GM23338 (cell line): ENCODE results near the gene EMC9. TPM values are rescaled to one million over a fixed set of nuclear protein-coding genes. Genes with fewer than 3 reads are reported as not detected.

Source experiments
- ATAC-seq: fragments of 200-7000 bp; cut with Tn5 transposase; 3 replicates; pipeline ENCODE4 v1.9.1; 2020
- DNase-seq: peaks from one replicate; pipeline ENCODE4 v3.0.0-alpha.2; 2015; ENCODE audit warnings: low spot score
- H2AFZ ChIP-seq: fragments of 200-600 bp; sonication (generic); 2 replicates; pipeline ENCODE4 v1.8.0; 2016; ENCODE audit warnings: antibody characterized with exemption, mild to moderate bottlenecking, moderate library complexity
- H3F3A ChIP-seq: fragments of 200-600 bp; sonication (generic); replicated peaks from 2 replicates; pipeline ENCODE4 v1.8.0; 2017; ENCODE audit warnings: antibody characterized with exemption, mixed run types, low read depth
- H3K27ac ChIP-seq: fragments of 200-600 bp; sonication (generic); 2 replicates; pipeline ENCODE4 v1.6.1; 2016; ENCODE audit warnings: low read depth
- H3K27me3 ChIP-seq: fragments of 200-600 bp; sonication (generic); 2 replicates; pipeline ENCODE4 v1.8.0; 2016; ENCODE audit warnings: mild to moderate bottlenecking, mixed run types, moderate library complexity; ENCODE audit not compliant: insufficient read depth
- H3K36me3 ChIP-seq: fragments of 200-600 bp; sonication (generic); 2 replicates; pipeline ENCODE4 v1.8.0; 2016; ENCODE audit warnings: mild to moderate bottlenecking; ENCODE audit not compliant: insufficient read depth
- H3K4me1 ChIP-seq: fragments of 200-600 bp; sonication (generic); 2 replicates; pipeline ENCODE4 v1.8.0; 2016; ENCODE audit warnings: mild to moderate bottlenecking, moderate library complexity; ENCODE audit not compliant: insufficient read depth
- H3K4me2 ChIP-seq: fragments of 200-600 bp; sonication (generic); 2 replicates; pipeline ENCODE4 v1.7.1; 2017; ENCODE audit warnings: mixed run types
- H3K4me3 ChIP-seq: fragments of 200-600 bp; sonication (generic); 2 replicates; pipeline ENCODE4 v1.6.1; 2016; ENCODE audit warnings: mixed run types
- H3K79me2 ChIP-seq: fragments of 200-600 bp; sonication (generic); replicated peaks from 2 replicates; pipeline ENCODE4 v1.8.0; 2017; ENCODE audit warnings: mild to moderate bottlenecking; ENCODE audit not compliant: insufficient read depth
- H3K9me2 ChIP-seq: fragments of 200-600 bp; sonication (generic); 2 replicates; pipeline ENCODE4 v1.8.0; 2017; ENCODE audit not compliant: insufficient read depth
- H4K20me1 ChIP-seq: fragments of 200-600 bp; sonication (generic); replicated peaks from 2 replicates; pipeline ENCODE4 v1.8.0; 2017; ENCODE audit warnings: mild to moderate bottlenecking; ENCODE audit not compliant: insufficient read depth
- H3K27ac Mint-ChIP-seq: 2 replicates; pipeline ENCODE4 v1.8.0; 2020; ENCODE audit warnings: inconsistent platforms, mild to moderate bottlenecking, moderate library complexity, mixed read lengths
- H3K27me3 Mint-ChIP-seq: 3 replicates; pipeline ENCODE4 v1.8.0; 2022; ENCODE audit warnings: low read depth, mild to moderate bottlenecking, moderate library complexity, mixed read lengths, inconsistent platforms; ENCODE audit not compliant: insufficient read depth, poor library complexity
- H3K36me3 Mint-ChIP-seq: 3 replicates; pipeline ENCODE4 v1.8.0; 2021; ENCODE audit warnings: low read depth, mild to moderate bottlenecking, inconsistent platforms, moderate library complexity, mixed read lengths
- H3K4me1 Mint-ChIP-seq: 3 replicates; pipeline ENCODE4 v1.8.0; 2020; ENCODE audit warnings: mild to moderate bottlenecking, inconsistent platforms, mixed read lengths
- H3K4me3 Mint-ChIP-seq: 3 replicates; pipeline ENCODE4 v1.8.0; 2021; ENCODE audit warnings: moderate library complexity, mild to moderate bottlenecking, inconsistent platforms, mixed read lengths
- H3K9me3 Mint-ChIP-seq: 3 replicates; pipeline ENCODE4 v1.8.0; 2020; ENCODE audit warnings: moderate library complexity, mild to moderate bottlenecking, inconsistent platforms, mixed read lengths
- CREB1 ChIP-seq: fragments of 250-450 bp; sonication (Bioruptor Pico); IDR thresholded peaks from 2 replicates; pipeline ENCODE4 v1.5.0; 2020; ENCODE audit warnings: low read depth, mild to moderate bottlenecking, moderate library complexity
- CTCF ChIP-seq, 2 experiments: fragments of 200-600 bp in 1 of 2; sonication (generic) in 1 of 2; conservative IDR thresholded peaks; 2 replicates each; pipeline versions ENCODE4 v1.5.1 to v1.6.1; 2016 to 2017; ENCODE audit warnings: antibody characterized with exemption in 2 of 2, low read depth in 2 of 2, mild to moderate bottlenecking in 2 of 2, moderate library complexity in 1 of 2
- ETS1 ChIP-seq: IDR thresholded peaks from 2 replicates; pipeline ENCODE4 v1.6.1; 2016; ENCODE audit warnings: antibody characterized with exemption
- EZH2 ChIP-seq: fragments of 200-600 bp; sonication (generic); IDR thresholded peaks from one replicate; pipeline ENCODE4 v1.8.0; 2017; ENCODE audit warnings: antibody characterized with exemption, mild to moderate bottlenecking, low read depth; ENCODE audit not compliant: unreplicated experiment
- EZH2phosphoT487 ChIP-seq: fragments of 200-600 bp; sonication (generic); IDR thresholded peaks from one replicate; pipeline ENCODE4 v1.8.1; 2018; ENCODE audit warnings: antibody characterized with exemption; ENCODE audit not compliant: unreplicated experiment
- NANOG ChIP-seq: IDR thresholded peaks from 2 replicates; pipeline ENCODE4 v1.6.1; 2016; ENCODE audit warnings: antibody characterized with exemption, borderline replicate concordance
- POLR2AphosphoS5 ChIP-seq: IDR thresholded peaks from 2 replicates; pipeline ENCODE4 v1.6.1; 2016; ENCODE audit warnings: antibody characterized with exemption, low read depth
- REST ChIP-seq: IDR thresholded peaks from one replicate; pipeline ENCODE4 v1.6.1; 2018; ENCODE audit warnings: antibody characterized with exemption; ENCODE audit not compliant: unreplicated experiment
- ZNF331 ChIP-seq: fragments of 250-450 bp; sonication (Bioruptor Pico); IDR thresholded peaks from 2 replicates; pipeline ENCODE4 v1.5.0; 2020; ENCODE audit warnings: low read depth, mild to moderate bottlenecking, moderate library complexity
- polyA plus RNA-seq: library from polyadenylated mRNA; unstranded; fragments of >200 nt; fragmentation: Nextera tagmentation; extraction: Ambion mirVana; gene quantifications from 2 replicates; pipeline ENCODE4 v1.2.1, GENCODE V29; 2016
- total RNA-seq: library from RNA; depleted of rRNA; stranded (reverse); fragments of >200 nt; shearing (Covaris generic); gene quantifications from 2 replicates; pipeline ENCODE4 v1.2.3, GENCODE V29; 2014

The EMC9 gene
- total and polyA plus RNA-seq, 2 experiments from 2014 or later, result 30.0 to 64.2 TPM

- no peak for ATAC-seq
- Histone ChIP-seq H3K4me2 (no peak overlapping the region), H3K36me3 (no peaks in the 10 kb centered on the region), H3K79me2 (no peaks in the 10 kb centered on the region), H2AFZ (no peak overlapping the region), H3K27me3 (no peaks in the 10 kb centered on the region), H3K9me2 (no peaks in the 10 kb centered on the region), H3K27ac (no peak overlapping the region), H3K4me1 (0 out of 2 replicates have a peak, but pooled peaks cover 4% of the 10 kb centered on the region), H3F3A (peaks cover 7% of the 10 kb centered on the region; the same call in 1 of the 2 replicates), H3K4me3 (no peak overlapping the region), H4K20me1 (no peaks in the 10 kb centered on the region; the same call in 1 of the 2 replicates)
- Mint-ChIP-seq H3K27ac (no peak overlapping the region), H3K4me3 (no peak overlapping the region), H3K4me1 (peaks cover 9% of the 10 kb centered on the region), H3K27me3 (peaks cover 5% of the 10 kb centered on the region), H3K9me3 (no peaks in the 10 kb centered on the region), H3K36me3 (peaks cover 13% of the 10 kb centered on the region)
- no peak for DNase-seq
- no peak for TF ChIP-seq POLR2AphosphoS5
- no peak for TF ChIP-seq ETS1
- no peak for TF ChIP-seq ZNF331 (CRISPR knock-in tag)
These were observed 13.7 kb downstream of the EMC9 start for GRCh38 chr14:24127673-24128072.

- Histone ChIP-seq H3K27ac (no peak overlapping the region), H3K4me2 (no peak overlapping the region), H2AFZ (no peak overlapping the region), H3K4me3 (no peak overlapping the region), H4K20me1 (no peaks in the 10 kb centered on the region; the same call in 1 of the 2 replicates), H3K36me3 (0 out of 2 replicates have a peak, but pooled peaks cover 3% of the 10 kb centered on the region), H3K4me1 (0 out of 2 replicates have a peak, but pooled peaks cover 4% of the 10 kb centered on the region), H3K79me2 (no peaks in the 10 kb centered on the region), H3K27me3 (no peaks in the 10 kb centered on the region), H3F3A (peaks cover 7% of the 10 kb centered on the region; the same call in 1 of the 2 replicates), H3K9me2 (no peaks in the 10 kb centered on the region)
- Mint-ChIP-seq H3K4me1 (peaks cover 4% of the 10 kb centered on the region), H3K9me3 (no peaks in the 10 kb centered on the region), H3K27ac (no peak overlapping the region), H3K4me3 (no peak overlapping the region), H3K36me3 (peaks cover 16% of the 10 kb centered on the region), H3K27me3 (peaks cover 5% of the 10 kb centered on the region)
- DNase-seq, result no peak
- no peak for ATAC-seq
- no peak for TF ChIP-seq NANOG
- TF ChIP-seq CREB1 (CRISPR knock-in tag), result no peak
- no peak for TF ChIP-seq EZH2
- no peak for TF ChIP-seq CTCF (conservative IDR thresholded peaks at IDR 0.05; ENCODE audit: low read depth in 2 of 2)
- no peak for TF ChIP-seq REST
- TF ChIP-seq EZH2phosphoT487, result no peak
- TF ChIP-seq POLR2AphosphoS5, result no peak
These were observed 14.5 kb downstream of the EMC9 start for GRCh38 chr14:24126939-24127338.
